Prostate gland (tissue), 2 donors: ENCODE results near the gene OPN4. TPM values are rescaled to one million over a fixed set of nuclear protein-coding genes. Genes with fewer than 3 reads are reported as not detected.

Experiments
- DNase-seq: peaks from one replicate; pipeline ENCODE4 v3.0.0-alpha.2; 2019; ENCODE audit warnings: low spot score
- H3K27ac ChIP-seq, 2 donors: fragments of 200-600 bp; sonication (generic); 2 replicates each; pipeline ENCODE4 v1.5.1; 2017 to 2019
- H3K27me3 ChIP-seq: fragments of 200-600 bp; sonication (generic); replicated peaks from 2 replicates; pipeline ENCODE4 v1.5.1; 2019; ENCODE audit not compliant: insufficient read depth
- H3K36me3 ChIP-seq, 2 donors: fragments of 200-600 bp; sonication (generic); 1 replicate in 1 of 2; 2 replicates in 1 of 2; pipeline versions ENCODE4 v1.5.1 to v1.8.1; 2017 to 2019
- H3K4me1 ChIP-seq: fragments of 200-600 bp; sonication (generic); replicated peaks from 2 replicates; pipeline ENCODE4 v1.5.1; 2019
- H3K4me3 ChIP-seq, 2 donors: fragments of 200-600 bp; sonication (generic); 2 replicates each; pipeline ENCODE4 v1.5.1; 2017 to 2019
- H3K9me3 ChIP-seq: fragments of 200-600 bp; sonication (generic); 2 replicates; pipeline ENCODE4 v1.5.1; 2017
- POLR2A ChIP-seq: fragments of 450-650 bp; IDR thresholded peaks from one replicate; pipeline ENCODE4 v1.6.1; 2016; ENCODE audit warnings: antibody characterized with exemption, mild to moderate bottlenecking
- POLR2AphosphoS5 ChIP-seq: sonication (generic); formaldehyde crosslinking; IDR thresholded peaks from one replicate; pipeline ENCODE4 v1.6.1; 2017; ENCODE audit warnings: antibody characterized with exemption
- WGBS: methylation state at CpG from one replicate; pipeline ENCODE4 v1.1.5; 2018; 5-methylcytosine and 5-hydroxymethylcytosine counted together
- intact Hi-C: fragments of 100-400 bp; cut with DNase I; formaldehyde crosslinking; loops from one replicate; pipeline ENCODE4 v1.14.2; 2022
- total RNA-seq, 2 donors: library from RNA; depleted of rRNA; stranded (reverse); fragments of >200 nt; gene quantifications; one replicate each; pipeline ENCODE4 v1.1.0, GENCODE V29; 2016
- TF ChIP-seq, protein P1 (sequence below), 4 experiments: fragments of 200-600 bp in 2 of 4; fragments of 450-650 bp in 2 of 4; sonication (generic) in 2 of 4; IDR thresholded peaks; 1 replicate in 3 of 4; 2 replicates in 1 of 4; pipeline ENCODE4 v1.5.1; 2016 to 2019; ENCODE audit warnings: antibody characterized with exemption in 4 of 4, mild to moderate bottlenecking in 2 of 4, moderate library complexity in 2 of 4

OPN4 gene
- total RNA-seq, 2 donors from 2014 or later = not detected

DNA sequence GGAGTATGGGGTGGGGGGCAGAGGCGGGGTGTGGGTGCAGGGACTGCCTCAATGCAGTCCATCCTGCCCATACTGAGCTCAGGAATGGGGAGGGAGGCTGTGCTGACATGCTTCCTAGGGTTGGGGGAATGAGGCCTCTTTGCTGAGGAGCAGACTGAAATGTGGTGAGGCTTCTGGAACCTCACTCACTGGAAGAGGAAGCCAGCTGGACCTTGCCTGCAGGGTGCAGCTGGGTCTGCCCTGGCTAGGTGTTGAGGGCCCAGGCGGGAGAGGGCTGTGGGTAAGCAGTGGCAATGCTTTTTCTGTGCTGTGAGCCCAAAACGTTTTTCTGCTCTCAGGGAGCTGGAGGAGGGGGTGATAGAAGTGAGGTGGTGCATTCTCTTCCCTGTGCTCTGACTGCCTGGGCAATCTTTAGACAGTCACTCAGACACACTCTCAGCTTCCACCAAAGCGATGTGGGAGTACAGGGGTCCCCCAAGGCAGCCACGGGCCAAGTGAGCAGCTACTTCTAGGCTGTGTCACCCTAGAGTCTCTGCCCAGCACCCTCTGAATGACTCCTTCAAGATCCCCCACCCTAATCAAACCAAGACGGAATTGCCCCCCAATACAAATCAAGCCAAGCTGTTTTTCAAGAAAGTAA is 60.9 kb downstream of the OPN4 start:
- TF ChIP-seq POLR2AphosphoS5 (no peak), POLR2A (no peak)
- TF ChIP-seq, protein P1, sequence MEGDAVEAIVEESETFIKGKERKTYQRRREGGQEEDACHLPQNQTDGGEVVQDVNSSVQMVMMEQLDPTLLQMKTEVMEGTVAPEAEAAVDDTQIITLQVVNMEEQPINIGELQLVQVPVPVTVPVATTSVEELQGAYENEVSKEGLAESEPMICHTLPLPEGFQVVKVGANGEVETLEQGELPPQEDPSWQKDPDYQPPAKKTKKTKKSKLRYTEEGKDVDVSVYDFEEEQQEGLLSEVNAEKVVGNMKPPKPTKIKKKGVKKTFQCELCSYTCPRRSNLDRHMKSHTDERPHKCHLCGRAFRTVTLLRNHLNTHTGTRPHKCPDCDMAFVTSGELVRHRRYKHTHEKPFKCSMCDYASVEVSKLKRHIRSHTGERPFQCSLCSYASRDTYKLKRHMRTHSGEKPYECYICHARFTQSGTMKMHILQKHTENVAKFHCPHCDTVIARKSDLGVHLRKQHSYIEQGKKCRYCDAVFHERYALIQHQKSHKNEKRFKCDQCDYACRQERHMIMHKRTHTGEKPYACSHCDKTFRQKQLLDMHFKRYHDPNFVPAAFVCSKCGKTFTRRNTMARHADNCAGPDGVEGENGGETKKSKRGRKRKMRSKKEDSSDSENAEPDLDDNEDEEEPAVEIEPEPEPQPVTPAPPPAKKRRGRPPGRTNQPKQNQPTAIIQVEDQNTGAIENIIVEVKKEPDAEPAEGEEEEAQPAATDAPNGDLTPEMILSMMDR (IDR thresholded peaks at IDR 0.05) = no peak

DNA sequence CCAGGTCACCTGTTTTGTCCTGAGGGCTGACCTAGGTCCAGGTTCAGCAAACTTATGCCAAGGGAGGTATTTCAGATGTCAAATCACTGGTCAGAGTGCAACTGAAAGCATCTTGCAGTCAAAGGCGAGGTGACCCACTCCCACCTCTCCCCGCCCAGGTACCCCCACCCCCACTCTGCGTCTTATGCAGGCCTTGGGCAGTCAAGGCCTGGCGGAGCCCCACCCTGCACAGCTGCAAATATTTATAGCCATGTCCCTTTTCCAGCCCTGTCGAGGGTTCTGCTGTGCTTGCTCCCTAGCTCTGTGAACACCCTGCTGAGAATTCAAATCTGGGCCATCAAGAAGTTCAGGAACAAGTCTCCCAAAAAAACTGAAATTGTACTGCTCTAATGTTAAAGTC is 61.5 kb downstream of the OPN4 start:
- H3K27ac ChIP-seq = no peak overlapping the region
- no peak overlapping the region for H3K4me3 ChIP-seq
- H3K9me3 ChIP-seq = no peaks in the 10 kb centered on the region
- no peaks in the 10 kb centered on the region for H3K27me3 ChIP-seq
- TF ChIP-seq, protein P1 (IDR thresholded peaks at IDR 0.05) = no peak
- TF ChIP-seq POLR2A = no peak
- no peak for TF ChIP-seq POLR2AphosphoS5
- no peak for DNase-seq
- H3K36me3 ChIP-seq = no peaks in the 10 kb centered on the region
- intact Hi-C loops = no loop called here
- 81% methylated on average over 5 of the region's 5 CpGs for WGBS
- no peaks in the 10 kb centered on the region for H3K4me1 ChIP-seq

More for the DNA sequence above, 60.9 kb downstream of the OPN4 start:
- 71% methylated on average over 6 of the region's 6 CpGs for WGBS
- H3K36me3 ChIP-seq = no peaks in the 10 kb centered on the region
- DNase-seq = no peak
- no peak overlapping the region for H3K27ac ChIP-seq
- H3K9me3 ChIP-seq = no peaks in the 10 kb centered on the region
- intact Hi-C loops = no loop called here
- H3K4me3 ChIP-seq = no peak overlapping the region
- H3K27me3 ChIP-seq = no peaks in the 10 kb centered on the region
- no peaks in the 10 kb centered on the region for H3K4me1 ChIP-seq

Other genes with a start within 250 kb of the OPN4 start
- 10 to 100 TPM; 29.6 to 46.8 TPM for gene WAPL, start 132.8 kb upstream of the OPN4 start, total RNA-seq
- gene LDB3, start 14.0 kb downstream of the OPN4 start, total RNA-seq = 10 to 100 TPM; 10.8 to 13.0 TPM
- gene BMPR1A, start 102.1 kb downstream of the OPN4 start, total RNA-seq = 10 to 100 TPM; 53.9 to 58.1 TPM